Activated CD8-positive, alpha-beta memory T cell treated with anti-CD3 and anti-CD28 coated beads for 24 hours (primary cell): ENCODE data around the gene MAP2K3.

Source experiments
- DNase-seq: peaks from one replicate; pipeline ENCODE4 v3.0.0-alpha.2; 2020

Gene MAP2K3

GRCh38 chr17:21253646-21254441 is 30.7 kb upstream of the MAP2K3 start:
- no peak for DNase-seq

GRCh38 chr17:21258593-21258992 is 25.9 kb upstream of the MAP2K3 start:
- no peak for DNase-seq

GRCh38 chr17:21262259-21262993 is 22.1 kb upstream of the MAP2K3 start:
- DNase-seq: no peak

GRCh38 chr17:21263376-21263775 is 21.1 kb upstream of the MAP2K3 start:
- DNase-seq: no peak

- DNase-seq: no peak
Measured at GRCh38 chr17:21268596-21269188, 15.8 kb upstream of the MAP2K3 start.

- DNase-seq: no peak
Measured at GRCh38 chr17:21269394-21269793, 15.1 kb upstream of the MAP2K3 start.

- DNase-seq: no peak
Measured at GRCh38 chr17:21271454-21272183, 12.9 kb upstream of the MAP2K3 start.

- no peak for DNase-seq
Measured at GRCh38 chr17:21272250-21272649, 12.3 kb upstream of the MAP2K3 start.

- no peak for DNase-seq
Measured at GRCh38 chr17:21272881-21273792, 11.4 kb upstream of the MAP2K3 start.

- no peak for DNase-seq
Measured at GRCh38 chr17:21275047-21275578, 9.4 kb upstream of the MAP2K3 start.

GRCh38 chr17:21275579-21276263 is 8.8 kb upstream of the MAP2K3 start:
- peak; percentile 98 for DNase-seq

GRCh38 chr17:21276264-21276588 is 8.3 kb upstream of the MAP2K3 start:
- no peak for DNase-seq

GRCh38 chr17:21277332-21277731 is 7.2 kb upstream of the MAP2K3 start:
- no peak for DNase-seq

GRCh38 chr17:21278450-21279197 is 5.9 kb upstream of the MAP2K3 start:
- no peak for DNase-seq

- DNase-seq: no peak
Measured at GRCh38 chr17:21279198-21279535, 5.3 kb upstream of the MAP2K3 start.

- DNase-seq: no peak
Measured at GRCh38 chr17:21279582-21279981, 4.9 kb upstream of the MAP2K3 start.

GRCh38 chr17:21280081-21280518 is 4.4 kb upstream of the MAP2K3 start:
- peak; percentile 98 for DNase-seq

GRCh38 chr17:21282231-21282630 is 2.3 kb upstream of the MAP2K3 start:
- DNase-seq: no peak

GRCh38 chr17:21282850-21283249 is 1.7 kb upstream of the MAP2K3 start:
- no peak for DNase-seq

- DNase-seq: no peak
Measured at GRCh38 chr17:21283482-21284318, 811 bp upstream of the MAP2K3 start.
